ENCODE results near the gene COQ8A. TPM values are rescaled to one million over a fixed set of nuclear protein-coding genes. Genes with fewer than 3 reads are reported as not detected.

The COQ8A gene
- total and polyA plus RNA-seq, 2 donors from 2014 or later = 29.4 to 44.1 TPM

- FAIRE-seq = no peak
- no peak for DNase-seq
- intact Hi-C loops (cut with DNase I) = no loop called here
These were observed 37.5 kb upstream of the COQ8A start for GRCh38 chr1:226902601-226903000.

GRCh38 chr1:226903819-226904716 lies 36.0 kb upstream of the COQ8A start:
- DNase-seq (peak in 3 of 5 donors; percentile 42 to 90 (median 62)), FAIRE-seq (no peak)
- Histone ChIP-seq H3K9ac (ENCODE audit: low read length in 3 of 3) (no peak overlapping the region), H3K36me3 (ENCODE audit: control insufficient read depth in 2 of 3, insufficient read depth in 3 of 3, low read length in 3 of 3) (peaks cover 0 to 15% (median 7%) of the 10 kb centered on the region in 3 donors), H3K27me3 (ENCODE audit: control insufficient read depth, insufficient read depth, low read length) (no peaks in the 10 kb centered on the region), H3K4me3 (ENCODE audit: low read length in 3 of 3) (peak overlapping the region in 1 of 3 donors; percentile 20), H3K27ac (ENCODE audit: low read depth in 2 of 2, low read length in 2 of 2) (no peak overlapping the region), H3K9me3 (ENCODE audit: control insufficient read depth in 2 of 3, insufficient read depth in 1 of 3, low read length in 3 of 3) (no peaks in the 10 kb centered on the region), H3K4me1 (ENCODE audit: control insufficient read depth in 2 of 3, insufficient read depth in 2 of 3, low read depth in 1 of 3, low read length in 3 of 3) (no peaks in the 10 kb centered on the region)
- TF ChIP-seq CTCF (IDR thresholded peaks at IDR 0.05; ENCODE audit: borderline replicate concordance, extremely low read depth, insufficient read depth) = no peak
- intact Hi-C loops (cut with DNase I) = no loop called here

More at GRCh38 chr1:226902601-226903000, 37.5 kb upstream of the COQ8A start:
- Histone ChIP-seq H3K27me3 (ENCODE audit: control insufficient read depth, insufficient read depth, low read length) (no peaks in the 10 kb centered on the region), H3K4me3 (ENCODE audit: low read length in 3 of 3) (no peak overlapping the region), H3K4me1 (ENCODE audit: control insufficient read depth in 2 of 3, insufficient read depth in 2 of 3, low read depth in 1 of 3, low read length in 3 of 3) (no peaks in the 10 kb centered on the region), H3K27ac (ENCODE audit: low read depth in 2 of 2, low read length in 2 of 2) (no peak overlapping the region), H3K36me3 (ENCODE audit: control insufficient read depth in 2 of 3, insufficient read depth in 3 of 3, low read length in 3 of 3) (peaks cover 0 to 15% (median 7%) of the 10 kb centered on the region in 3 donors), H3K9ac (ENCODE audit: low read length in 3 of 3) (no peak overlapping the region), H3K9me3 (ENCODE audit: control insufficient read depth in 2 of 3, insufficient read depth in 1 of 3, low read length in 3 of 3) (no peaks in the 10 kb centered on the region)
- no peak for TF ChIP-seq CTCF (IDR thresholded peaks at IDR 0.05; ENCODE audit: borderline replicate concordance, extremely low read depth, insufficient read depth)

- no peak for DNase-seq
- Histone ChIP-seq H3K4me1 (ENCODE audit: control insufficient read depth in 2 of 3, insufficient read depth in 2 of 3, low read depth in 1 of 3, low read length in 3 of 3) (no peaks in the 10 kb centered on the region), H3K27me3 (ENCODE audit: control insufficient read depth, insufficient read depth, low read length) (no peaks in the 10 kb centered on the region), H3K36me3 (ENCODE audit: control insufficient read depth in 2 of 3, insufficient read depth in 3 of 3, low read length in 3 of 3) (peaks cover 0 to 9% (median under 1%) of the 10 kb centered on the region in 3 donors), H3K9me3 (ENCODE audit: control insufficient read depth in 2 of 3, insufficient read depth in 1 of 3, low read length in 3 of 3) (no peaks in the 10 kb centered on the region), H3K4me3 (ENCODE audit: low read length in 3 of 3) (no peak overlapping the region), H3K9ac (ENCODE audit: low read length in 3 of 3) (no peak overlapping the region), H3K27ac (ENCODE audit: low read depth in 2 of 2, low read length in 2 of 2) (no peak overlapping the region)
- no peak for TF ChIP-seq CTCF (IDR thresholded peaks at IDR 0.05; ENCODE audit: borderline replicate concordance, extremely low read depth, insufficient read depth)
- FAIRE-seq = no peak
- intact Hi-C loops (cut with DNase I) = no loop called here
These were observed 35.3 kb upstream of the COQ8A start for GRCh38 chr1:226904772-226905171.
